ENCODE results near the gene TCF7L1.
"Not testable (repeated sequence)": the region's sequence is repeated elsewhere in the genome, so short reads cannot be mapped to it uniquely, and the experiment has no call there.

The TCF7L1 gene

GRCh38 chr2:85318222-85319074 is 185.3 kb downstream of the TCF7L1 start:
- DNase-seq: no peak
- TF ChIP-seq CTCF (IDR thresholded peaks at IDR 0.05; ENCODE audit: low read length) (no peak), EZH2 (optimal IDR thresholded peaks at IDR 0.05; ENCODE audit: low read depth, low read length) (no peak), EZH2phosphoT487 (IDR thresholded peaks at IDR 0.05; ENCODE audit: low read length) (no peak)
- H3K4me1 ChIP-seq (ENCODE audit: low read length): no peaks in the 10 kb centered on the region
- peaks cover 56% of the 10 kb centered on the region for H3K79me2 ChIP-seq (ENCODE audit: low read length)
- H3K4me2 ChIP-seq (ENCODE audit: low read depth, low read length): no peak overlapping the region
- H3K9me3 ChIP-seq (replicated peaks; ENCODE audit: insufficient read depth, low read length): no peaks in the 10 kb centered on the region
- no peak overlapping the region for H3K27ac ChIP-seq (ENCODE audit: low read length)
- peaks cover 3% of the 10 kb centered on the region; the same call in 1 of the 2 replicates for H4K20me1 ChIP-seq (ENCODE audit: insufficient read depth, low read length)
- peaks cover 2% of the 10 kb centered on the region; the same call in 1 of the 2 replicates for H3F3A ChIP-seq (ENCODE audit: insufficient read depth, low read length)
- no peak overlapping the region for H2AFZ ChIP-seq (ENCODE audit: low read length)
- H3K27me3 ChIP-seq (replicated peaks; ENCODE audit: insufficient read depth, low read length): no peaks in the 10 kb centered on the region
- no peak overlapping the region for H3K9ac ChIP-seq (ENCODE audit: low read length)
- H3K9me2 ChIP-seq (replicated peaks; ENCODE audit: insufficient read depth, low read length): no peaks in the 10 kb centered on the region
- peaks cover 14% of the 10 kb centered on the region; the same call in 1 of the 2 replicates for H3K36me3 ChIP-seq (replicated peaks; ENCODE audit: insufficient read depth, low read length)
- H3K4me3 ChIP-seq (ENCODE audit: low read length): no peak overlapping the region

DNA sequence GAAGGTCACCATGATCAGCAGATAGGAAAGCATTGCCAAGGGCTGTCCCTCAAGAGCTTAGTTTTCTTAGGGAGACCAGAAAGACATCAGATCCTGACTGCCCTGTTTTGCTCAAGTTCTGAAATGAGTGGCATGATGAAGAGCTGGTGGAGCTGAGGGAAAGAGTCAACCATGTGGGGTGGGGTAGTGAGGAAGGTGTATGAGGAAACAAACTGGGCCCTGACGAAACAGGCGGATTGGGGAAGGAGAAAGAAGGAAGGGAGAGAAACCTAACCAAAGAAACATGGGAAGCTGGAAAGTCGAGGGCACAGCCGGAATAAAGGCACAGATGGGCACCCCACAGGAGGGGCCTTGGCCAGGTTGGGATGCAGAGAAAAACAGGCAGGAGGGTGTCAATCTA is 186.6 kb downstream of the TCF7L1 start:
- peaks cover 19% of the 10 kb centered on the region; the same call in 1 of the 2 replicates for H3K36me3 ChIP-seq (replicated peaks; ENCODE audit: insufficient read depth, low read length)
- no peak overlapping the region for H3K4me2 ChIP-seq (ENCODE audit: low read depth, low read length)
- no peak overlapping the region for H3K9ac ChIP-seq (ENCODE audit: low read length)

DNA sequence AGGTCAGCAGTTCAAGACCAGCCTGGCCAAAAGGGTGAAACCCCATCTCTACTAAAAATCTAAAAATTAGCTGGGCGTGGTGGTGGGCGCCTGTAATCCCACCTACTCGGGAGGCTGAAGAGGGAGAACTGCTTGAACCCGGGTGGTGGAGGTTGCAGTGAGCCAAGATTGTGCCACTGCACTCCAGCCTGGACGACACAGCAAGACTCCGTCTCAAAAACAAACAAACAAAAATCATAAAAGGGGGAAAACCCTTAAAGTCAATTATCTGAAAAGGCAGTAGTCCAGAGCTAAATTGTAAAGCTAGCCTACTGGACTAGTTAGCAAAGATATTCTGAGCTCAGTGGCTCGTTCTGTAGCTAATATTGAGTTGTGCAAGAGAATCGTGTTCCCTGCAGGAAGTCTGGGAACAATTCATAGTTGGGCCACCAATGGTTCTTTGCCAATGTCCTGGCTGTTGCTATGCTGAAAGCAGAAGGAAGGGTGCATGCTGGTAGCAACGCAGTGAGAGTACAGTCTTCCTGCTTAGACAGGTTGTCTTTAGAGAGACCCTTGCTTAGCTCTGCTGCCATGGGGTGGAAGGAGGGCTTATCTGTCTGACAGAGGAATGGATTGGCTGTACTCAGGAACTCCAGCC is 190.3 kb downstream of the TCF7L1 start:
- DNase-seq: no peak
- no peak overlapping the region for H2AFZ ChIP-seq (ENCODE audit: low read length)
- no peak overlapping the region for H3K4me3 ChIP-seq (ENCODE audit: low read length)
- H3K27me3 ChIP-seq (replicated peaks; ENCODE audit: insufficient read depth, low read length): no peaks in the 10 kb centered on the region
- H3K4me2 ChIP-seq (ENCODE audit: low read depth, low read length): no peak overlapping the region
- H3K9me2 ChIP-seq (replicated peaks; ENCODE audit: insufficient read depth, low read length): no peaks in the 10 kb centered on the region
- peaks cover 19% of the 10 kb centered on the region; the same call in 1 of the 2 replicates for H3K36me3 ChIP-seq (replicated peaks; ENCODE audit: insufficient read depth, low read length)
- H3K27ac ChIP-seq (ENCODE audit: low read length): no peak overlapping the region
- peaks cover 20% of the 10 kb centered on the region for H3F3A ChIP-seq (ENCODE audit: insufficient read depth, low read length)
- peaks cover 16% of the 10 kb centered on the region for H3K4me1 ChIP-seq (ENCODE audit: low read length)
- no peak overlapping the region for H3K9ac ChIP-seq (ENCODE audit: low read length)
- no peak for TF ChIP-seq CTCF (IDR thresholded peaks at IDR 0.05; ENCODE audit: low read length)
- TF ChIP-seq EZH2phosphoT487 (IDR thresholded peaks at IDR 0.05; ENCODE audit: low read length): no peak
- no peak for TF ChIP-seq EZH2 (optimal IDR thresholded peaks at IDR 0.05; ENCODE audit: low read depth, low read length)
- peaks cover 93% of the 10 kb centered on the region for H3K79me2 ChIP-seq (ENCODE audit: low read length)
- no peaks in the 10 kb centered on the region for H3K9me3 ChIP-seq (replicated peaks; ENCODE audit: insufficient read depth, low read length)
- peaks cover 20% of the 10 kb centered on the region for H4K20me1 ChIP-seq (ENCODE audit: insufficient read depth, low read length)

More for the DNA sequence above, 186.6 kb downstream of the TCF7L1 start:
- no peak overlapping the region for H2AFZ ChIP-seq (ENCODE audit: low read length)
- no peak for DNase-seq
- H3K4me1 ChIP-seq (ENCODE audit: low read length): 0 out of 2 replicates have a peak, but pooled peaks cover 6% of the 10 kb centered on the region
- no peak overlapping the region for H3K4me3 ChIP-seq (ENCODE audit: low read length)
- TF ChIP-seq EZH2phosphoT487 (IDR thresholded peaks at IDR 0.05; ENCODE audit: low read length) (no peak), CTCF (IDR thresholded peaks at IDR 0.05; ENCODE audit: low read length) (no peak), EZH2 (optimal IDR thresholded peaks at IDR 0.05; ENCODE audit: low read depth, low read length) (no peak)
- H3K27me3 ChIP-seq (replicated peaks; ENCODE audit: insufficient read depth, low read length): no peaks in the 10 kb centered on the region
- H3F3A ChIP-seq (ENCODE audit: insufficient read depth, low read length): peaks cover 2% of the 10 kb centered on the region; the same call in 1 of the 2 replicates
- H3K9me2 ChIP-seq (replicated peaks; ENCODE audit: insufficient read depth, low read length): no peaks in the 10 kb centered on the region
- H3K27ac ChIP-seq (ENCODE audit: low read length): no peak overlapping the region
- no peaks in the 10 kb centered on the region for H3K9me3 ChIP-seq (replicated peaks; ENCODE audit: insufficient read depth, low read length)
- H4K20me1 ChIP-seq (ENCODE audit: insufficient read depth, low read length): peaks cover 5% of the 10 kb centered on the region
- H3K79me2 ChIP-seq (ENCODE audit: low read length): peaks cover 70% of the 10 kb centered on the region

GRCh38 chr2:85323988-85324367 is 190.8 kb downstream of the TCF7L1 start:
- Histone ChIP-seq H3K79me2 (ENCODE audit: low read length) (peaks cover 88% of the 10 kb centered on the region), H3K4me1 (ENCODE audit: low read length) (peaks cover 16% of the 10 kb centered on the region), H3K36me3 (replicated peaks; ENCODE audit: insufficient read depth, low read length) (0 out of 2 replicates have a peak, but pooled peaks cover 19% of the 10 kb centered on the region), H3F3A (ENCODE audit: insufficient read depth, low read length) (peaks cover 20% of the 10 kb centered on the region), H4K20me1 (ENCODE audit: insufficient read depth, low read length) (peaks cover 20% of the 10 kb centered on the region)
- not testable (repeated sequence) for H3K4me3 ChIP-seq (ENCODE audit: low read length); H3K9me2 ChIP-seq (replicated peaks; ENCODE audit: insufficient read depth, low read length); H3K9ac ChIP-seq (ENCODE audit: low read length); H3K27me3 ChIP-seq (replicated peaks; ENCODE audit: insufficient read depth, low read length); H3K27ac ChIP-seq (ENCODE audit: low read length); H2AFZ ChIP-seq (ENCODE audit: low read length); H3K9me3 ChIP-seq (replicated peaks; ENCODE audit: insufficient read depth, low read length); H3K4me2 ChIP-seq (ENCODE audit: low read depth, low read length); DNase-seq

Data from MM.1S (cell line).